Mesothelial cell of epicardium (in vitro differentiated cells): ENCODE results near the gene MELTF. TPM values are rescaled to one million over a fixed set of nuclear protein-coding genes. Genes with fewer than 3 reads are reported as not detected.

ENCODE experiments used
- DNase-seq, 2 experiments: peaks; one replicate each; pipeline ENCODE4 v3.0.0; 2021; ENCODE audit warnings: low spot score in 2 of 2; ENCODE audit not compliant: unreplicated experiment in 2 of 2
- H3K27ac Mint-ChIP-seq: 2 replicates; pipeline ENCODE4 v1.8.0; 2021; ENCODE audit warnings: mixed read lengths
- H3K27me3 Mint-ChIP-seq: 2 replicates; pipeline ENCODE4 v1.8.0; 2021; ENCODE audit warnings: low read depth, mixed read lengths
- H3K36me3 Mint-ChIP-seq: 2 replicates; pipeline ENCODE4 v1.8.0; 2021; ENCODE audit warnings: mixed read lengths
- H3K4me1 Mint-ChIP-seq: 2 replicates; pipeline ENCODE4 v1.8.0; 2021; ENCODE audit warnings: mixed read lengths
- H3K4me3 Mint-ChIP-seq: 2 replicates; pipeline ENCODE4 v1.8.0; 2021; ENCODE audit warnings: mild to moderate bottlenecking, moderate library complexity, mixed read lengths
- H3K9me3 Mint-ChIP-seq: 2 replicates; pipeline ENCODE4 v1.8.0; 2021; ENCODE audit warnings: mixed read lengths
- total RNA-seq: library from RNA; stranded (reverse); gene quantifications from 3 replicates; pipeline ENCODE4 v1.2.1, GENCODE V29; 2021
- TF ChIP-seq, protein P1 (sequence below): fragments of 200-600 bp; sonication (generic); IDR thresholded peaks from one replicate; pipeline ENCODE4 v1.5.0; 2021; ENCODE audit warnings: antibody characterized with exemption; ENCODE audit not compliant: unreplicated experiment

Gene MELTF
- total RNA-seq, 1 donor from 2014 or later, result 9.2 TPM

DNA sequence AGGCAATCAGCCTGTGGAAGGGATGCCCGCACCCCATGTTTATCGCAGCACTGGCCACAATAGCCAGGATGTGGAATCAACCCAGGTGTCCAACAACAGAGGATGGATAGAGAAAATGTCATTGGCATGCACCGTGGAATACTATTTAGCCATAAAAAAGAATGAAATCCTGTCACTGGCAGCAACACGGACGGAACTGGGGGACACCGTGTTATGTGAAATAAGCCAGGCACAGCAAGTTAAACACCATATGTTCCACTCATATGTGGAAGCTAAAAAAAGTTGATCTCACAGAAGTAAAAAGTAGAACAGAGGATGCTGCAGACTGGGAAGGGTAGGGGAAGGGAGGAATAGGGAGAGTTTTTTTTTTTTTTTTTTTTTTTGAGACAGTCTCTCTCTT, 15.6 kb downstream of the MELTF start:
- peaks cover 7% of the 10 kb centered on the region for H3K4me1 Mint-ChIP-seq
- no peak overlapping the region for H3K27ac Mint-ChIP-seq
- no peak overlapping the region for H3K4me3 Mint-ChIP-seq
- no peak for DNase-seq
- peaks cover under 1% of the 10 kb centered on the region for H3K27me3 Mint-ChIP-seq
- TF ChIP-seq, protein P1, sequence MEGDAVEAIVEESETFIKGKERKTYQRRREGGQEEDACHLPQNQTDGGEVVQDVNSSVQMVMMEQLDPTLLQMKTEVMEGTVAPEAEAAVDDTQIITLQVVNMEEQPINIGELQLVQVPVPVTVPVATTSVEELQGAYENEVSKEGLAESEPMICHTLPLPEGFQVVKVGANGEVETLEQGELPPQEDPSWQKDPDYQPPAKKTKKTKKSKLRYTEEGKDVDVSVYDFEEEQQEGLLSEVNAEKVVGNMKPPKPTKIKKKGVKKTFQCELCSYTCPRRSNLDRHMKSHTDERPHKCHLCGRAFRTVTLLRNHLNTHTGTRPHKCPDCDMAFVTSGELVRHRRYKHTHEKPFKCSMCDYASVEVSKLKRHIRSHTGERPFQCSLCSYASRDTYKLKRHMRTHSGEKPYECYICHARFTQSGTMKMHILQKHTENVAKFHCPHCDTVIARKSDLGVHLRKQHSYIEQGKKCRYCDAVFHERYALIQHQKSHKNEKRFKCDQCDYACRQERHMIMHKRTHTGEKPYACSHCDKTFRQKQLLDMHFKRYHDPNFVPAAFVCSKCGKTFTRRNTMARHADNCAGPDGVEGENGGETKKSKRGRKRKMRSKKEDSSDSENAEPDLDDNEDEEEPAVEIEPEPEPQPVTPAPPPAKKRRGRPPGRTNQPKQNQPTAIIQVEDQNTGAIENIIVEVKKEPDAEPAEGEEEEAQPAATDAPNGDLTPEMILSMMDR, result no peak
- H3K36me3 Mint-ChIP-seq, result no peaks in the 10 kb centered on the region
- no peaks in the 10 kb centered on the region for H3K9me3 Mint-ChIP-seq

DNA sequence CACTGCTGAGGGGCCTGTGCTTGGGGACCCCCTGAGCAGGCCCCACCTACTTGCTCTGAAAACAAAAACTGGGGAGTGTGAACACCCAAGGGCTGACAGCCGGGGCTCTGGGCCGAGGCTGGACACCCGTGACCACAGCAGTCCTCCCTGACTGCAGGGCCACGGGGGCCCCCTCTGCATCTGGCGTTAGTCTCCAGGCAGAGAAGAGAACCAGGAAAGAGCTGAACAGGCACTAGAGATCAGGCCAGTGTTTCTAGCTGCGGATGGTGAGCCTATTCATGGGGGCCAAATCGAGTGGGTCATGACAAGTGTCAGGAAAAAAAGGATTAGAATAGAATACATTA, 17.1 kb downstream of the MELTF start:
- Mint-ChIP-seq H3K4me1 (peaks cover 7% of the 10 kb centered on the region), H3K27ac (no peak overlapping the region), H3K4me3 (no peak overlapping the region), H3K27me3 (no peaks in the 10 kb centered on the region), H3K9me3 (no peaks in the 10 kb centered on the region), H3K36me3 (no peaks in the 10 kb centered on the region)
- DNase-seq, result no peak
- TF ChIP-seq, protein P1, result no peak

DNA sequence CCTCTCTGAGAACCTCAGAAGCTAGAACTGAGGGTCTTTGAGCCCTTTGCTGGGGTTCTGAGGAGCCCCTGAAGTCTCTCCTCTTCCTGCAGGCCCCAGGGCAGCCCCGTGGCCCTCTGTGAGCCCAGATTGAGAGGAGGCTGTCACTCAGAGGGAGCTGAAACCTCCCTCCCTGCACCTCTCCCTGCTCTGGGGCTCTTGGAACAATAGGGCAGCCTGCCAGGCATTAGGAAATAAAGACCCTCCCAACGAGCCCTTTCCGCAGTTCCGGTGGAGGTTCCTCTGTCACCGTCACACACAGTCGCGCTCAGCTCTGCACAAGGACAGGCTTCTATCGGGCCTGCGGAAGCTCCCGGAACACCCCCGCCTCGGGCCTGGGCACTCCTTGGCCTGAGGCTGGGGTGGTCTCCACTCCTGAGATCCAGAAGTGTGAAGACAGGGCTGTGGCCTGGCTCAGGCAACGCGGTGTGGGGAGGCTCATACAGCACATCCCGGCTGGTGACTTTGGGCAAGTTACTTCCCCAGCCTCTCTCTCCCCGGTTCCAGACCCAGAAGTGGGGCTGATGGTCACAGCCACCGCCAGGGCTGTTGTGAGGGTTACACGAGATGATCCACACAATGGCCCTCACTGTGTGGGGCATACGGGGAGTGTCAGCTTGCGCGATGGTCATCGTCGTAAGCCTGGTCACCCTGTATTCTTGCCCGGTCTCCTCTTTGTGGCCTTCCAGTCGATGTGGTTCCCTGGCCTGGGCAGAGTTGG, 17.7 kb downstream of the MELTF start:
- no peak for DNase-seq
- Mint-ChIP-seq H3K4me3 (no peak overlapping the region), H3K4me1 (peaks cover 7% of the 10 kb centered on the region), H3K27me3 (no peaks in the 10 kb centered on the region), H3K9me3 (no peaks in the 10 kb centered on the region), H3K36me3 (no peaks in the 10 kb centered on the region), H3K27ac (no peak overlapping the region)
- TF ChIP-seq, protein P1, result no peak

DNA sequence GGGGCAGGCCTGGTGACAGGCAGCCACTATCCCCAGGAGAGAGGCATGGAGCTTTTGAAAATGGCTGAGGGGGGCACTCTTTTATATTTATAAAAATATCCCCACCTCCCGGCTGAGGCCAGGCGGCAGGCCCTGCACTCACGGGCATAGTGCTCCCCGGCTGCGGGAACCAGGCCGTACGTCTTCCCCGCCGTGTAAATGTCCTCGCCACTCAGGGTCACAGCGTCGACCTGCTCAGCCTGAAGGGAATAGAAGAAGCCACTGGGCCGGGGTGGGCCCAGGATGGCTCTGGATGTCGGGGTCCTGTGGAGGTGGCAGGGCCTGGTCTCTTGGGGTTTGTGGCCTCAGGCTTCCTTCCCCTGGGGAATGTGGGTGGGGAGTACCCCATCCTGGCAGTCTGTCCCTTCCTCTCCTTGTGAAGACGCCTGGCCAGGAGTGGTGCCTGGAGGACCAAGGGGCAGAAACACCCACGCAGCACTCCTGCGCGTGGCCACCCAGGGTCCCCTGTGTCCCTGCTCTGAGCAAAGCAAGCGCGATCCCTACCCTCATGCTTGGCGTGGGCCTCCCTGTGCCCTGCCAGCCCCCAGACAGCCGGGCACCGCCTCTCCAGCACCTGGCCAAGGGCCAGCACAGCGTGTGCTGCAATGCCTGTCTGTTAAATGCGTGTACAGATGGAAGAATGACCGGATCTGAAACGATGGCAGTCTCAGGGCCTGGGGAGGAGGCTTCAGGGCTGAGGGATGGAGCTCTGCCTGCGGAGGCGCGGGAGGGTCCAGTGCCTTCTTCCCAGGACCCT, 18.9 kb downstream of the MELTF start:
- peaks cover 7% of the 10 kb centered on the region for H3K4me1 Mint-ChIP-seq
- TF ChIP-seq, protein P1, result no peak
- H3K27me3 Mint-ChIP-seq, result no peaks in the 10 kb centered on the region
- no peaks in the 10 kb centered on the region for H3K9me3 Mint-ChIP-seq
- no peak overlapping the region for H3K4me3 Mint-ChIP-seq
- no peak overlapping the region for H3K27ac Mint-ChIP-seq
- DNase-seq, result no peak
- H3K36me3 Mint-ChIP-seq, result no peaks in the 10 kb centered on the region

DNA sequence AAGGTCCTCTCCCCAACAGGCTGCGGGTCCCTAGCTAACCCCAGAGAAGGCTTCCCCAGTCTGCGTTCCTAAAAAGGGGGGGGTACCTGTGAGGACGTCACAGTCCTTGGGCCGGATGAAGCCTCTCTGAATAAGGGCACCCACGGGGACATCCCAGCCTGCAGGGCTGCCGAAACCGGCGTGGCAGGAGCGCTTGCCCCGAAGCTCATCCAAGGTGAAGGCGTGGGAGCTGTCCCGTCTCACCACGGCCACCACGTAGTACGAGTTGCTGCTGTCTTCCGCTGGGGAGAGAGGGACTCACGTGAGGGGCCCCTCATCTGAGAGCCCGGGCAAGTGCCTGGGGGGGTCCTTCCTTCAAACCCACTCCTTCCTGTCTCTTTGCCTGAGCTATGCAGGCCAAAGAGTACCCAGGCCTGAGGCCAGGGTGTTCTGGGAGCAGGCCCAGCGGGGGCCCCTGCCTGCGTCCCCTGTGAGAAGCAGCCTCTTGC, 20.0 kb downstream of the MELTF start:
- H3K27ac Mint-ChIP-seq, result no peak overlapping the region
- H3K36me3 Mint-ChIP-seq, result peaks cover 7% of the 10 kb centered on the region
- TF ChIP-seq, protein P1, result no peak
- peaks cover 8% of the 10 kb centered on the region for H3K4me1 Mint-ChIP-seq
- no peak overlapping the region for H3K4me3 Mint-ChIP-seq
- no peaks in the 10 kb centered on the region for H3K27me3 Mint-ChIP-seq
- DNase-seq, result no peak
- H3K9me3 Mint-ChIP-seq, result no peaks in the 10 kb centered on the region
